ENCODE measurements around the gene DAAM2.

The DAAM2 gene

DNA sequence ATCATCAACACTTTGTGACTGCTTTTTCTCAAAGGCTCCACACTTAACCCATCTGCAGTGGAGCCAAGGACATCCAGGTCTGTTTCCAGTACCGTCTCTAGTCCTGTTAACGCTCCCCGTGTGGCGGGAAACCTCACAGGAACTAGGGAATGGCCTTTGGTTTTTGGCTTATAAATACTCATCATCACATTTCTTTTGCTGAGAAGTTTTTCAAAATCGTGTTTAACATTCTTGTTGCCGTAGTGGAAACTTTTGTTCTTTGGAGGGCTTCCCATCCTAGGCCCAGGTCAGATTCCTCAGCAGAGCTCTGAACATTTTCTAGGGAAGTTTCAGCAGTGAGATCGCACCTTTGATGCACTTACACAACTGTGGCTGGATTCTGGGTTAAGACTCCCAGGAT, 24.6 kb downstream of the DAAM2 start:
- H3K27me3 ChIP-seq (ENCODE audit: insufficient read depth, low read length, poor library complexity, severe bottlenecking) = no peaks in the 10 kb centered on the region
- H3K4me3 ChIP-seq (ENCODE audit: low read length, poor library complexity, severe bottlenecking) = no peak overlapping the region
- H3K9ac ChIP-seq (ENCODE audit: low read depth, low read length, poor library complexity, severe bottlenecking) = no peak overlapping the region
- H3K36me3 ChIP-seq (ENCODE audit: insufficient read depth, low read length) = no peaks in the 10 kb centered on the region
- H3K9me3 ChIP-seq (ENCODE audit: insufficient read depth, low read depth, low read length) = no peaks in the 10 kb centered on the region
- TF ChIP-seq, protein P1, sequence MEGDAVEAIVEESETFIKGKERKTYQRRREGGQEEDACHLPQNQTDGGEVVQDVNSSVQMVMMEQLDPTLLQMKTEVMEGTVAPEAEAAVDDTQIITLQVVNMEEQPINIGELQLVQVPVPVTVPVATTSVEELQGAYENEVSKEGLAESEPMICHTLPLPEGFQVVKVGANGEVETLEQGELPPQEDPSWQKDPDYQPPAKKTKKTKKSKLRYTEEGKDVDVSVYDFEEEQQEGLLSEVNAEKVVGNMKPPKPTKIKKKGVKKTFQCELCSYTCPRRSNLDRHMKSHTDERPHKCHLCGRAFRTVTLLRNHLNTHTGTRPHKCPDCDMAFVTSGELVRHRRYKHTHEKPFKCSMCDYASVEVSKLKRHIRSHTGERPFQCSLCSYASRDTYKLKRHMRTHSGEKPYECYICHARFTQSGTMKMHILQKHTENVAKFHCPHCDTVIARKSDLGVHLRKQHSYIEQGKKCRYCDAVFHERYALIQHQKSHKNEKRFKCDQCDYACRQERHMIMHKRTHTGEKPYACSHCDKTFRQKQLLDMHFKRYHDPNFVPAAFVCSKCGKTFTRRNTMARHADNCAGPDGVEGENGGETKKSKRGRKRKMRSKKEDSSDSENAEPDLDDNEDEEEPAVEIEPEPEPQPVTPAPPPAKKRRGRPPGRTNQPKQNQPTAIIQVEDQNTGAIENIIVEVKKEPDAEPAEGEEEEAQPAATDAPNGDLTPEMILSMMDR (conservative IDR thresholded peaks at IDR 0.05; ENCODE audit: low read length) = no peak
- TF ChIP-seq EZH2phosphoT487 (IDR thresholded peaks at IDR 0.05; ENCODE audit: borderline replicate concordance) = no peak
- no peaks in the 10 kb centered on the region for H3F3A ChIP-seq (ENCODE audit: low read depth)
- H3K9me2 ChIP-seq (replicated peaks; ENCODE audit: low read depth, low read length) = no peaks in the 10 kb centered on the region
- no peaks in the 10 kb centered on the region for H4K20me1 ChIP-seq (ENCODE audit: insufficient read depth, low read length, poor library complexity, severe bottlenecking)
- H3K4me1 ChIP-seq (ENCODE audit: insufficient read depth, low read length, poor library complexity, severe bottlenecking) = peaks cover 47% of the 10 kb centered on the region
- no peaks in the 10 kb centered on the region for H3K79me2 ChIP-seq (ENCODE audit: insufficient read depth, low read length)
- H3K4me2 ChIP-seq (ENCODE audit: low read depth, low read length, poor library complexity, severe bottlenecking) = no peak overlapping the region
- H2AFZ ChIP-seq (ENCODE audit: low read length) = no peak overlapping the region

DNA sequence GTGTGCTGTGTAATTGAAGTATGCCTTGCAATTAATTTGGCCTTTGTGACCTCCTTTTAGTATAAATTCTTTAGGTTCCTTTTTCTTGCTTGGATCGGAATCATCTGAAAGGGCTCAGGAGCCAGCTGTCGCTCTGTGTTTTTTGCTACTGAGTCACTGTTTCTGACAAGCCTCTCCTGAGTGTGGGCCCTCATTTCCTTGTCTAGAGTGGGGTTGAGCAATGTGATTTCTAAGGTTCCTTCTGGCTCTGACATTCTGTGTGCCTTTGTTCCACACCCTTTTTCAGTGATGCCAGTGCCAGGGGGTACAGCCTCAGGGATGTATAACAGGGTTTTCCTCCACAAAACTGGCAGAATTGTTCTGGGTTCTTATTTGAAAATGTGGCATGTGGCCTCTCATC, 26.5 kb downstream of the DAAM2 start:
- no peaks in the 10 kb centered on the region for H3K27me3 ChIP-seq (ENCODE audit: insufficient read depth, low read length, poor library complexity, severe bottlenecking)
- no peaks in the 10 kb centered on the region for H3K9me3 ChIP-seq (ENCODE audit: insufficient read depth, low read depth, low read length)
- no peaks in the 10 kb centered on the region for H3K79me2 ChIP-seq (ENCODE audit: insufficient read depth, low read length)
- no peaks in the 10 kb centered on the region for H4K20me1 ChIP-seq (ENCODE audit: insufficient read depth, low read length, poor library complexity, severe bottlenecking)
- peaks cover 52% of the 10 kb centered on the region for H3K4me1 ChIP-seq (ENCODE audit: insufficient read depth, low read length, poor library complexity, severe bottlenecking)
- no peak overlapping the region for H3K9ac ChIP-seq (ENCODE audit: low read depth, low read length, poor library complexity, severe bottlenecking)
- peak overlapping the region; percentile 45; the same call in 1 of the 2 replicates for H2AFZ ChIP-seq (ENCODE audit: low read length)
- no peaks in the 10 kb centered on the region for H3K9me2 ChIP-seq (replicated peaks; ENCODE audit: low read depth, low read length)
- no peaks in the 10 kb centered on the region; the same call in 1 of the 2 replicates for H3F3A ChIP-seq (ENCODE audit: low read depth)
- H3K36me3 ChIP-seq (ENCODE audit: insufficient read depth, low read length) = no peaks in the 10 kb centered on the region
- no peak overlapping the region for H3K4me2 ChIP-seq (ENCODE audit: low read depth, low read length, poor library complexity, severe bottlenecking)
- TF ChIP-seq EZH2phosphoT487 (IDR thresholded peaks at IDR 0.05; ENCODE audit: borderline replicate concordance) = no peak
- TF ChIP-seq, protein P1 (conservative IDR thresholded peaks at IDR 0.05; ENCODE audit: low read length) = no peak
- H3K4me3 ChIP-seq (ENCODE audit: low read length, poor library complexity, severe bottlenecking) = no peak overlapping the region

DNA sequence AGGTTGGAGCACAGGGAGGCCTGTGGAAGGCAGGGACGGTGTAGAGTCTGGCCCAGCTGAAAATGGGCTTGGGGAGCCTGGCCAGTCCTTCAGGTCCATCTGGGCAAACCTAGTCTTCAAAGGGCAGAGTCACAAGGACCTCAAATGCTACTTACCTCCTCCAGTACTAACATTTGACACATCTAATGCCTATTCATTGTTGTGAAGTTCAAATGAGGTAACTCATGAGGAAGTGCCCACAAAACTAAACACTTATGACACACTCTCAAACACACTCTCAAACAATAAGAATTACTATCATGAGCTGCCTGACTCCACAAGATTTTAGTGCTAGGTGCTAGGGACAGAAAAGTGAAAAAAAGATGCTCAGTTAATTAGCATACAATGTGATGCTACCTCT, 27.1 kb downstream of the DAAM2 start:
- Histone ChIP-seq H3K9me3 (ENCODE audit: insufficient read depth, low read depth, low read length) (no peaks in the 10 kb centered on the region), H3K4me3 (ENCODE audit: low read length, poor library complexity, severe bottlenecking) (no peak overlapping the region), H3K9me2 (replicated peaks; ENCODE audit: low read depth, low read length) (no peaks in the 10 kb centered on the region), H3K36me3 (ENCODE audit: insufficient read depth, low read length) (no peaks in the 10 kb centered on the region), H3K4me2 (ENCODE audit: low read depth, low read length, poor library complexity, severe bottlenecking) (no peak overlapping the region), H4K20me1 (ENCODE audit: insufficient read depth, low read length, poor library complexity, severe bottlenecking) (no peaks in the 10 kb centered on the region), H3F3A (ENCODE audit: low read depth) (no peaks in the 10 kb centered on the region; the same call in 1 of the 2 replicates), H2AFZ (ENCODE audit: low read length) (peak overlapping the region; percentile 45; the same call in 1 of the 2 replicates), H3K27me3 (ENCODE audit: insufficient read depth, low read length, poor library complexity, severe bottlenecking) (no peaks in the 10 kb centered on the region), H3K79me2 (ENCODE audit: insufficient read depth, low read length) (no peaks in the 10 kb centered on the region), H3K4me1 (ENCODE audit: insufficient read depth, low read length, poor library complexity, severe bottlenecking) (peaks cover 47% of the 10 kb centered on the region), H3K9ac (ENCODE audit: low read depth, low read length, poor library complexity, severe bottlenecking) (no peak overlapping the region)
- TF ChIP-seq EZH2phosphoT487 (IDR thresholded peaks at IDR 0.05; ENCODE audit: borderline replicate concordance) = no peak
- TF ChIP-seq, protein P1 (conservative IDR thresholded peaks at IDR 0.05; ENCODE audit: low read length) = no peak

Data from Loucy (cell line).